Lower leg skin (tissue), 3 donors: ENCODE measurements around the gene DLG2.

ENCODE experiments used
- CTCF ChIP-seq, 3 donors: fragments of 450-650 bp; IDR thresholded peaks; one replicate each; pipeline ENCODE4 v1.5.1; 2016; ENCODE audit warnings: antibody characterized with exemption in 3 of 3, mild to moderate bottlenecking in 3 of 3, moderate library complexity in 2 of 3
- POLR2A ChIP-seq, 2 donors: fragments of 450-650 bp; IDR thresholded peaks; one replicate each; pipeline ENCODE4 v1.6.1; 2016 to 2017; ENCODE audit warnings: antibody characterized with exemption in 2 of 2, mild to moderate bottlenecking in 1 of 2, moderate library complexity in 1 of 2

- TF ChIP-seq CTCF (IDR thresholded peaks at IDR 0.05) (no peak), POLR2A (IDR thresholded peaks at IDR 0.05) (no peak)
Measured at GRCh38 chr11:84035645-84036044, 1591.5 kb downstream of the DLG2 start.
